HG02642 (cell line): ENCODE measurements around the gene ACER1.
"Not testable (repeated sequence)": the region's sequence is repeated elsewhere in the genome, so short reads cannot be mapped to it uniquely, and the experiment has no call there.

Source experiments
- ATAC-seq: cut with Tn5 transposase; IDR thresholded peaks from one replicate; pipeline ENCODE4 v1.9.1; 2021; ENCODE audit warnings: mild to moderate bottlenecking; ENCODE audit not compliant: unreplicated experiment, poor library complexity

Gene ACER1

DNA sequence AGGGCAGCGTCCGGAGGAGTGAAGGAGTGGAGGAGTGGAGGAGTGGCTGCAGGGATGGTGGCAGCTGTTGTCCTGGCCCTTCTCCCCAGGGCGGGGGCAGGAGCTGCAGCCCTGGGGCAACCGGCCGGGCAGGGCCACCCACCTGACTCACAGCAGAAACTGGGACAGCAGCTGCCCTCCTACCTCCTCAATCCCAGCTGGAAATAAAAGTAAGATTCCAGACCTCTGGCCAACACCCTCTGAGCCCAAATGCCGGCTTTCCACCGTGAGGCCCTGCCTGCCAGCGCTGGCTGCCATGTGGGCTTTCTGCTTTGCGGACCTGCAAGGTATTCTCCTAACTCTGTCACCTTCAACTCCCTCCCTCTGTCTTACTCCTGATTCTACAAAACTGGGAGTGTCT, 24.6 kb upstream of the ACER1 start:
- ATAC-seq = no peak

DNA sequence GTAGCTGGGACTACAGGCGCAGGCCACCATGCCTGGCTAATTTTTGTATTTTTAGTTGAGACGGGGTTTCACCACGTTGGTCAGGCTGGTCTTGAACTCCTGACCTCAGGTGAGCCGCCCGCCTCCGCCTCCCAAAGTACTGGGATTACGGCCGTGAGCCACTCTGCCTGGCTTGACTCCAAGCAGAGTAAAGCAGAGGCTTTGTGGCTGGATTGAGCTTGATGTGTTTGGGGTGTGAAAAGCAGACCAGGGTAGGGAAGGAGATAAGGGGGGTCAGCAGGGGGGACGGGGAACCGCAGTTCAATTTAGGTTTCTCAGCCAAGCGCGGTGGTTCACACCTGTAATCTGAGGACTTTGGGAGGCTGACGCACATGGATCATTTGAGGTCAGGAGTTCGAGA, 23.8 kb upstream of the ACER1 start:
- ATAC-seq = no peak

DNA sequence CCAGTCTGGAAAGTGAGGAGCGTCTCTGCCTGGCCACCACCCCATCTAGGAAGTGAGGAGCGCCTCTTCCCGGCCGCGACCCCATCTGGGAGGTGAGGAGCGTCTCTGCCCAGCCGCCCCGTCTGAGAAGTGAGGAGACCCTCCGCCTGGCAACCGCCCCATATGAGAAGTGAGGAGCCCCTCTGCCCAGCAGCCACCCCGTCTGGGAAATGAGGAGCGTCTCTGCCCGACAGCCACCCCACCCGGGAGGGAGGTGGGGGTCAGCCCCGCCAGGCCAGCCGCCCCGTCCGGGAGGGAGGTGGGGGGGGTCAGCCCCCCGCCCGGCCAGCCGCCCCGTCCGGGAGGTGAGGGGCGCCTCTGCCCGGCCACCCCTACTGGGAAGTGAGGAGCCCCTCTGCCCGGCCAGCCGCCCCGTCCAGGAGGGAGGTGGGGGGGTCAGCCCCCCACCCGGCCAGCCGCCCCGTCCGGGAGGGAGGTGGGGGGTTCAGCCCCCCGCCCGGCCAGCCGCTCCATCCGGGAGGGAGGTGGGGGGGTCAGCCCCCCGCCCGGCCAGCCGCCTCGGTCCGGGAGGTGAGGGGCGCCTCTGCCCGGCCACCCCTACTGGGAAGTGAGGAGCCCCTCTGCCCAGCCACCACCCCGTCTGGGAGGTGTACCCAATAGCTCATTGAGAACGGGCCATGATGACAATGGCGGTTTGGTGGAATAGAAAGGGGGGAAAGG, 22.1 kb upstream of the ACER1 start:
- not testable (repeated sequence) for ATAC-seq

DNA sequence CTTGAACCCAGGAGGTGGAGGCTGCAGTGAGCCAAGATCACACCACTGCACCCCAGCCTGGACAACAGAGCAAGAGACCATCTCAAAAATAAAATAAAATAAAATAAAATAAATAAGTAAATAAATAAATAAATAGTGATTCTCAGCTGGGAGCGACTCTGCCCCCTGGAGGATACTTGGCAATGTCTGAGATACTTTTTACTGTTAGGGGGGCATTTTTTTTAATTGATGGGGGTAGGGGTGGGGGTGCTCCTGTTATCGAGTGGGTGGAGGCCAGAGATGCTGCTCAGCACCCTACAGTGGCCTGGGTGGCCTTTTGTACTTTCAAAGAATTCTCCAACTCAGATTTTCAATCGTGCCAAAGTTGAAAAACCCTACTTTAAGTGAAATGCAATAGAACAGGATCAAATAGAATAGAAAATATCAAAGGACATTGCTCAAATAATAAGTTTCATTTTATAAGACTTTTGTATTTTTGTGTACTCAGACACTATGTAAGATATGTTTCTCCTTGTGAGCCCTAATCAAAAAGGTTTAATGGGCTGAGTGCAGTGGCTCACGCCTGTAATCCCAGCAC, 20.8 kb upstream of the ACER1 start:
- no peak for ATAC-seq

DNA sequence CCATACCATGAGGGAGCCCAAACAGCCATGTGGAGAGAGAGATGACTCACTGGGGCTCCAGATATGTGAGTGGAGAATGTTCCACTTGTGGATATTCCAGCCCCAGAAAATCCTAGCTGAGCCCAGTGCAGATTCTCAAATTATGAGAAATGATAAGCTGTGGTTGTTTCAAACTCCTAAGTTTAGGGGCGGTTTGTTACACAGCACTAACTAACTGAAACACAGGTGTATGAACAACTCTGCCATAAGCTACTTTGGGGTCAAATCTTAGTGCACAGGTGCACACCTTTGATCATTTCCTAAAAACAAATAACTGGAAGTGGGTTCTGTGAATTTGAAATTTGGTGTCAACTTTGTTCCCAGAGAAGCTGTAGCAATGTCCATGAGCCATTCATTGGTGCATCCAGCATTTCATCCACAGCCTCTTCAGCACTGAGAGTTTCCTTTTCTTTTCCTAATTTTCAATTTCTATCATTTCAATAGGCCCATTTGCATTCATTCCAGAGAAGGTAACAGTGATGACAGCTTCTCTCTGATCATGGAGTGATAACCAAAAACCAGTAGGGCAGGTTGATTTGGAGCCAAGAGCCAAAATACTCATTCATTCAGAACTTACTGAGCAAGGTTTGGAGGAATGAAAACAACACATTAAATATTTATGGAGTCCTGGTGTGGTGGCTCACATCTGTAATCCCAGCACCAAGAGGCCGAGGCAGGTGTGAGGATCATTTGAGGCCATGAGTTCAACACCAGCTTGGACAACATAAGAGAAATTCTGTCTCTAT, 19.2 kb upstream of the ACER1 start:
- ATAC-seq = no peak

DNA sequence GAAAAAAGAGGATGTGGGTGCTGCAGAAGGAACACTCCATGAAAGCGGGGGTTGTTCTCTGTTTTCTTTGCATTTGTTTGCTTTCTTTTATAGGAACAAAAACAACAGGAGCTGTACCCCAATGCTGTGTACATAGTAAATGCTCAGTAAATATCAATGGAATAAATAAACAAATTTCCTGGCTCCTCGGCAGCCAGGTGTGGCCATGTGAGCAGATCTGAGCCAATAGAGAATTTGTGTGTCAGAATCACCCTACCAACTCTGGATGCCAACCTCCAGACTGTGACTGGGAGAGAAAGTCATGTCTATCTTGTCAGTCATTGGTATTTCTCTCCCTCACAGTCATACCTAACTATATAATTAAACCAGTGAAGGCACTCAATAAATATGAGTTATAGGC, 17.3 kb upstream of the ACER1 start:
- ATAC-seq = no peak

DNA sequence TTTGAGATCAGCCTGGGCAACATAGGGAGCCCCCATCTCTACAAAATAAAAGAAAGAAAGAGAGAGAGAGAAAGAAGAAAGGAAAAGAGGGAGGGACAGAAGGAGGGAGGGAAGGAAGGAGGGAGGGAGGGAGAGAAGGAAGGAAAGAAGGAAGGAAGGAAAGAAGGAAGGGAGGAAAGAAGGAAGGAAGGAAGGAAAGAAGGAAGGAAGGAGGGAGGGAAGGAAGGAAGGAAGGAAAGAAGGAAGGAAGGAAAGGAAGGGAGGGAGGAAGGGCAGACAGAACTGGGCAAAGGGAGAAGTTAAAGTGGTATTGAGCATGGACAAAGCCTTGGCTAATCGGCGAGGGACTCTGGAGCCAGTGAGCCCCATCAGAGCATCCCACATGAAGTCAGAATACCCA, 15.9 kb upstream of the ACER1 start:
- ATAC-seq = not testable (repeated sequence)

DNA sequence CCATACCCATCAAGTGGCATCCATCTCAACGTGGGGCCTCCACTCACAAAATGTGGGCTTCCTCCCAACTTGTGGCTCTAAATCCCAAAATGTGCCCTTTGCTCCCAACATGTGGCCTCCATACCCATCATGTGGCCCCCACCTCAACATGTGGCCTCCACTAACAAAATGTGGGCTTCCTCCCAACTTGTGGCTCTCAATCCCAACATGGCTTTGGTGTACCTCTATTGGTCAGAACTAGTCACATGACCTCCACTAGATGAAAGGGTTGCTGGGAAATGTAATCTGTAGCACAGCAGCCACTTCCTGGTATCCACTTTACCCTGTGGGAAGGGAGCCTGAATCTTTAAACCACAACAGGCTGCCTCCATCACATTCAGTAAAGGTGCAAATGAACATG, 10.1 kb upstream of the ACER1 start:
- no peak for ATAC-seq

DNA sequence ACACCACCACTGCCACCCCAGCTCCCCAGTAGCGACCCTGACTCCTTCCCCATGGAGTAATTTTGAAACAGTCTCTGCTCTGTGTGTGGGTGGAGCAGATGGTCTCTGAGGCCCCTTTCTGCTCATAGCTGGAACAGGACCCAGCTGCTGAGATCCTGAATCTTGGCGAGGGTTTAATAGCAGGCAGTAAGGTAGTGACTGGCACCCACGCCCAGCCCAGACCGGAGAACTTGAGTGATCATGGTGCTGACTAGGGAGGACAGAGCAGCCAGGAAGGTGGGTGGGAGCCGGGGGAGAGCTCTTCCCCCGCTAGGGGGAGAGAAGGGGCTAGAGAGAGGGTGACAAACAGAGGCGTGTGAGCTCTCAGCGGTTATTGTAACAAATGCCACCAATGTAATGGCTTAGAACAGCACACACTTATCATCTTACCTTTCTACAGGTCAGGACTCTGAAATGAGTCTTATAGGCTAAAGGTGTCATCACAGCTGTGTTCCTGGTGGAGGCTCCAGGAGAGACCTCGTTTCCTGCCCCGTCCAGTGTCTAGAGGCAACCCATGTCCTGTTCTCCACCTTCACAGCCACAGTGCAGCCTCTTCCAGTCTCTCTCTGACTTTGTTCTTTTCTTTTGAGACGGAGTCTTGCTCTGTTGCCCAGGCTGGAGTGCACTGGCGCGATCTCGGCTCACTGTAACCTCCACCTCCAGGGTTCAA, 7.2 kb upstream of the ACER1 start:
- ATAC-seq = no peak

DNA sequence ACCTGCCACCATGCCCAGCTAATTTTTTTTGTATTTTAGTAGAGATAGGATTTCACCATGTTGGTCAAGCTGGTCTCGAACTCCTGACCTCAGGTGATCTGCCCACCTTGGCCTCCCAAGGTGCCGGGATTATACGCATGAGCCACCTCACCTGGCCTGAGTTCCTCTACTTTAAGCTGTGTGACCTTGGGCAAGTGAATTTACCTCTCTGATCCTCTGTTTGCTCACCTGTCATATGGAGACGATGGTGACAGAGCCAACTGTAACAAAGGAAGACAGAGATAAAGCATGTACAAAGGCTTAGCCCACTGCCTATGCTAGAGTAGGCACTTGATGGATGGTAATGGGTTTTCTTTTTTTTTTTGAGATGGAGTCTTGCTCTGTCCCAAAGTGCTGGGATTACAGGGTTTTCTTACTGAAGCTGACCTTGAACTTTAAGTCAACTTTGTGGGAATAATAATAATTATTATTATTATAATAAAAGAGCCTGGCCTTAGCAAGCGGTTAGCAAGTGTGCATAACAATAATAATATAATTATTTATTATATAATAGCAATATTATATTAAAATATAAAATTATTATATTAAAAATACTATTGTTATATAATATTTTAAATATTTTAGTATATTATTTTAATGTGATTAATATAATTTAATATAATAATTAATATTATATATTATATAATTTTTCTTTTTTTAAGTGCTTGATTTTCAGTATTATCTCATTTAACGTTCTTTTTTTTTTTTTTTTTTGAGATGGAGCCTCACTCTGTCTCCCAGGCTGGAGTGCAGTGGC, 1.3 kb upstream of the ACER1 start:
- ATAC-seq = no peak

DNA sequence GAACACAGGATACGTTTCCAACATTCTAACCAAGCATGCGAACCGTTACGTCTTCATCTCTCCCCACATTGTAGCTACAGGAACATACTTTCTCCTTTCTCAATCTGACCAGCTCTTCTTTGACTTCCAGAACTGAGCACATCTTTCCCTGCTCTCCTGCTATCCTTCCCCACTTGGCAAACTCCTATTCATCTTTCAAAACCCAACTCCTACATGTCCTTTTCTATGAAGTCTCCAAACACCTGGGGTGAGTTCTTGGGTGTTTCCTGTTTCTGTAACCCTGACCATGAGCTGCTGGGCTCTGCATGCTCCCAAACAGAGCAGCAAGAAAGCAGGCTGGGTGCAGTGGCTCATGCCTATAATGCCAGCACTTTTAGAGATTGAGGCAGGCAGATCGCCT, 6.6 kb downstream of the ACER1 start:
- ATAC-seq = no peak

DNA sequence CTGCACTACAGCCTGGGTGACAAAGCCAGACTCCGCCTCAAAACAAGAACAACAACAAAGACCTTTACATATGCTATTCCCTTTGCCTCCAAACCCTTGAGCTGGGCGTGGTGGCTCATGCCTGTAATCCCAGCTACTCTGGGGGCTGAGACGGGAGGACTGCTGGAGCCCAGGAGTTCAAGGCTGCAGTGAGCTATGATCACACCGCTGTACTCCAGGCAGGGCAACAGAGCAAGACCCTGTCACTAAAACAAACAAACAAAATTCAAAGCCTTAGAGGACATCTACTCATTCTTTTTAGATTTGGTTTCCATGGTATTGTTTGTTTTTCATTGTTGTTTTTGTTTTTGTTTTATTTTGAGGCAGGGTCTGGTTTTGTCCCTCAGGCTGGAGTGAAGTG, 7.8 kb downstream of the ACER1 start:
- ATAC-seq = no peak

DNA sequence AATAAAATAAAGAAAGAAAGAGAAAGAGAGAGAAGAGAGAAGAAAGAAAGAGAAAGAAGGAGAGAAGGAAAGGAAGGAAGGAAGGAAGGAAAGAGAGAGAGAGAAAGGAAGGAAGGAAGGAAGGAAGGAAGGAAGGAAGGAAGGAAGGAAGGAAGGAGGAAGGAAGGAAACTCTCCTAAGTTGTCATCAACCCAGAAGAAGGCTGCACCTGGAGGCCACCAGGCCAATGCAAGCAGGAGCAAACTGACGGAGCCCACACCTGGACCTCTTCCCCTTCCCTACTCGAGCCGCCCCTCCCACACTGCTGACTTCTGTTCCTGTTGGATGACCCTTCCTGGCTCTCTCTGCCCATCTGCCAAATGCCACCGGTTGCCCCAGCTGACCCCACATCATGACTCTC, 8.7 kb downstream of the ACER1 start:
- no peak for ATAC-seq

DNA sequence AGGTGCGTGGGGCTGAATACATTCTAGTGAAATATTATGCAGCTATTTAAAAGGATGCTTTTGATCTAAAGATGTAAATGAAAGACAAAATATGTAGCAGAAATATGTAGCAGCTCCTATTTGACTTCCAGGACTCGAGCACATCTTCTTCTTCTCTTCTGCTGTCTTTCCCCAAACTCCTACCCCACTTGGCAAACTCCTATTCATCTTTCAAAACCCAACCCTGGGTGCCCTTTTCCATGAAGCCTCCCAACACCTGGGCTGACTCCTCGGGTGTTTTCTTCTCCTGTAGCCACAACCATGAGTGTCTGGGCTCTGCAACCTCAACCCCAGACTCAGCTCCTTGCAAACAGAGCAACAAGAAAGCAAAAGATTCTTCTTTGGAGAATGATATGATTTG, 11.1 kb downstream of the ACER1 start:
- ATAC-seq = no peak

DNA sequence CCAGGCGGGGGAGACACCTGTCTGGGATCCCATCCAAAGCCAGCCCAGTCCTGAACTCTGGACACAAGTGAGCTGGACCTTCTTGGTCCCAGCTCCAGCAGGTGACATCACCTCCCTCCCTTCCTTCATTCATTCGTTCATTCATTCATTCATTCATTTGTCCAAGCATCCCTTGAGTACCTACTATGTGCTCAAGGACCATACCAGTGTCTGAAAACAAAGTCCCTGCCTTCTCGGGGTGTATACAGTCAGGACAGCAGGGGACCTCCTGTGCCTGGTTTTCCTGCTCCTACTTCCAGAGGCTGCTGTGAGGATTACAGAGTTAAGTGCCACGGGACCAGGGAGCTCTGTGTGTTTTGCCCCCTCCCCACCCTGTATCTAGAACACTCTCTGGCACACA, 14.0 kb downstream of the ACER1 start:
- ATAC-seq = no peak

DNA sequence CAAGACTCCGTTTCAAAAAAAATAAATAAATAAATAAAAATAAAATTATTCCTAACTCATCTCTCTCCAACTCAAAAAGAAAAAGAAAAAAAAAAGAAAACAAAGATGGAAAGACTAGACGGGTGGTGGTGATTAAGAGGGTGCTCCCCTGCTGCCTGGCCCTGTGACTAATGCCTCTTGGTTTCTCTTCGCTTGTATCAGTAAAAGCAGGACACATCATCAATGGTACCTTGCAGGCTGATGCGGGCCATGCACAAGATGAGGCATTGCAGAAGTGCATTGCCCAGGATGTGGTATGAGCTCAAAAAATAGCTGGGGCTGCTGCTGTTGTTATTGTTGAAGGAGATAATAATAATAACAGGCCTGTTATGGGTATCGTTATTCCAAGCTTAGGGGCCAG, 14.6 kb downstream of the ACER1 start:
- no peak for ATAC-seq

DNA sequence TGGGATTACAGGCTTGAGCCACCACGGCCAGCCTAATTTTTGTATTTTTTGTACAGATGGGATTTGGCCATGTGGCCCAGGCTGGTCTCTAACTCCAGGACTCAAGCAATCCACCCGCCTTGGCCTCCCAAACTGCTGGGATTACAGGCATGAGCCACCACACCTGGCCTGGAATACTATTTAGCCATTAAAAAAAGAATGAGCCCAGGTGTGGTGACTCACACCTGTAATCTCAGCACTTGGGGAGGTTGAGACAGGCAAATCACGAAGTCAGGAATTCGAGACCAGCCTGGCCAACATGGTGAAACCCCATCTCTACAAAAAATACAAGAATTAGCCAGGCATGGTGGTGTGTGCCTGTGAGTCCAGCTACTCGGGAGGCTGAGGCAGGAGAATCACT, 17.8 kb downstream of the ACER1 start:
- ATAC-seq = not testable (repeated sequence)

DNA sequence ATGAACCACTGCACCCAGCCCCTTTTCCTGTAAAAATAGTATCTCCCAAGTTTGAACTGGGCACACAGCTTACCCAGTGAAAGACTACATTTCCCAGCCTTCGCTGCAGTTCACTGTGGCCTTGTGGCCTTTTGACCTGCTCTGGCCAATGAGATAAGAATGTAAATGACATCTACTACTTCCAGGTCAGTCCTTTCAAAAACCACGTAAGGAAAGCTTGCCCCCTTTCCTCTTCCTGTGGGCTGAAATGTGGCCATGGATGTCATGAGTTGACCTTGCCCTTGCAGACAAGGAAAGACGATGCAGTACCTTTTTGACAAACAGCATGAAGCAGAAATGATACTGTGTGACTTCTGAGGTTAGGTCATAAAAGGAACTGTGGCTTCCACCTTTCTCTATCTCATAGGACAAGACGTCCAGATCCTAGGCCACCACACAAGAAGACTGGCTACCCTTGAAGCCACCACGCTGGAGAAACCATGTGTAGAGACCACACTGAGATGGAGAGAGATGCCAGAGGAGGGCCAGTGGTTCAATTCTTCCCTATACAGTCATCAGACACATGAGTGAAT, 19.9 kb downstream of the ACER1 start:
- no peak for ATAC-seq

DNA sequence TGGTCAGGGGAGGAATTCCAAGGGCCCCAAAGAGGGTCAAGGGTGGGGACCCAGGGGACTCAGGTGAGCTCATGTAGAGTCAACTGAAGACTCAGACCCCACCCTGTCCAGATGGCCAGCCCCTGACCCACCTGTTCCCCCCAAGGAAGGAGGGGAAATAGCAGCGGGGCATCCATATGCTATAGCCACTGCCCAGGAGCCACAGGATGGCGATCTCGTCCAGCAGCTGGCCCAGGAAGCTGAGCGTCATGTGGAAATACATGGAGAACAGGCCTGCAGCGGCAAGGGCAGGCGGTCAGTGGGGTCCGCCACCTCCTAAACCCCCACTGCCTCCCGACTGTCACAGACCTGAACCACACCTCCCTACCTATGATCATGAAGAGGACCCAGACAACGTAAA, 21.4 kb downstream of the ACER1 start:
- no peak for ATAC-seq

DNA sequence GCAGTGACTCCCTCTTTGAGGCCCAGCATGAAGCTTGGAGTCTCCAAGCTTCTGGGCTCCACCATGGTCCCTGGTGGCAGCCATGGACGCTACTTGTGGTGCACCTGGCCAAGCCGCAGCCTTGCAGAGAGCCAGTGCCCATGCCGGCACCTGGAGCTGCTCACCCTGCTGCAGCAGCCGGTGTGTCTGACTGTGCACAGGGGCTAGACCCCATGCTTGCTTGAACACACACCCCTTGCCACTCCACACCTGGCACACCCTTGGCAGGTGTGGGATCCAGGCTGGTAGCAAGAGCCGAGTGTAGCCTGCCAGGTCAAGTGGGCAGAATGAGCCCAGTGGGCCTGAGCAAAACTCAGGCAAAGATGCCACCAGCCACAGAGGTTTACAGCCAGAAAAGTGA, 35.0 kb downstream of the ACER1 start:
- ATAC-seq = no peak
